GM18951 (cell line): ENCODE data around the gene ZNF346.

Experiments used
- POLR2A ChIP-seq: IDR thresholded peaks from 4 replicates; pipeline ENCODE4 v1.6.1; 2011; ENCODE audit warnings: mild to moderate bottlenecking; ENCODE audit not compliant: insufficient read length, insufficient read depth; ENCODE audit errors: extremely low read depth
- in situ Hi-C: fragments of 300-500 bp; cut with MboI; formaldehyde crosslinking; loops from one replicate; pipeline ENCODE4 v1.12.0; 2022; ENCODE audit warnings: low sequenced_read_pairs, mixed read lengths, inconsistent platforms; ENCODE audit not compliant: unreplicated experiment

ZNF346 gene

DNA sequence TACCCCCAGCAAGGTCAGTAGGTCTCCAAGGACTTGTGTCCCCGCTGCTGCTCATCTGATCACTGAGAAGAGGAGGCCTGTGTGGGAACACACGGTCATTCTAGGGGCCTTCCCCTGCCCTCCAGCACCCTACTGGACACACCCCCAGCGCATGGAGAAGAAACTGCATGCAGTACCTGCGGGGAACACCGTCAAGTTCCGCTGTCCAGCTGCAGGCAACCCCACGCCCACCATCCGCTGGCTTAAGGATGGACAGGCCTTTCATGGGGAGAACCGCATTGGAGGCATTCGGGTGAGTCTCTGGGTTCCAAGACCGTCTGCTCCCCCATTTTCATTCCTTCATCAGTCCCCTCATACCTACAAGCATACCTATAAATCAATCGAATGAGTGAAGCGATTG is 68.3 kb downstream of the ZNF346 start:
- in situ Hi-C loops, result no loop called here
- no peak for TF ChIP-seq POLR2A

- TF ChIP-seq POLR2A, result no peak
- in situ Hi-C loops, result no loop called here
Observed at GRCh38 chr5:177091232-177091631, 68.7 kb downstream of the ZNF346 start.

GRCh38 chr5:177092178-177093081 is 69.9 kb downstream of the ZNF346 start:
- TF ChIP-seq POLR2A, result no peak
- in situ Hi-C loops, result no loop called here

DNA sequence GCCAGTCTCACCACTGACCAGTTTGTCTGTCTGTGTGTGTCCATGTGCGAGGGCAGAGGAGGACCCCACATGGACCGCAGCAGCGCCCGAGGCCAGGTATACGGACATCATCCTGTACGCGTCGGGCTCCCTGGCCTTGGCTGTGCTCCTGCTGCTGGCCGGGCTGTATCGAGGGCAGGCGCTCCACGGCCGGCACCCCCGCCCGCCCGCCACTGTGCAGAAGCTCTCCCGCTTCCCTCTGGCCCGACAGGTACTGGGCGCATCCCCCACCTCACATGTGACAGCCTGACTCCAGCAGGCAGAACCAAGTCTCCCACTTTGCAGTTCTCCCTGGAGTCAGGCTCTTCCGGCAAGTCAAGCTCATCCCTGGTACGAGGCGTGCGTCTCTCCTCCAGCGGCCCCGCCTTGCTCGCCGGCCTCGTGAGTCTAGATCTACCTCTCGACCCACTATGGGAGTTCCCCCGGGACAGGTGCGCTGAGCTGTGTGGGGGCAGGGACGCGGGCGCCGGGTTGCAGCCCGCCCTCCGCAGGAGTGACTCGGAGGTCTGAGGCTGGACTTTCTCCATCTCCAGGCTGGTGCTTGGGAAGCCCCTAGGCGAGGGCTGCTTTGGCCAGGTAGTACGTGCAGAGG is 70.7 kb downstream of the ZNF346 start:
- in situ Hi-C loops, result no loop called here
- no peak for TF ChIP-seq POLR2A

GRCh38 chr5:177093803-177094202 is 71.3 kb downstream of the ZNF346 start:
- in situ Hi-C loops, result no loop called here
- no peak for TF ChIP-seq POLR2A

DNA sequence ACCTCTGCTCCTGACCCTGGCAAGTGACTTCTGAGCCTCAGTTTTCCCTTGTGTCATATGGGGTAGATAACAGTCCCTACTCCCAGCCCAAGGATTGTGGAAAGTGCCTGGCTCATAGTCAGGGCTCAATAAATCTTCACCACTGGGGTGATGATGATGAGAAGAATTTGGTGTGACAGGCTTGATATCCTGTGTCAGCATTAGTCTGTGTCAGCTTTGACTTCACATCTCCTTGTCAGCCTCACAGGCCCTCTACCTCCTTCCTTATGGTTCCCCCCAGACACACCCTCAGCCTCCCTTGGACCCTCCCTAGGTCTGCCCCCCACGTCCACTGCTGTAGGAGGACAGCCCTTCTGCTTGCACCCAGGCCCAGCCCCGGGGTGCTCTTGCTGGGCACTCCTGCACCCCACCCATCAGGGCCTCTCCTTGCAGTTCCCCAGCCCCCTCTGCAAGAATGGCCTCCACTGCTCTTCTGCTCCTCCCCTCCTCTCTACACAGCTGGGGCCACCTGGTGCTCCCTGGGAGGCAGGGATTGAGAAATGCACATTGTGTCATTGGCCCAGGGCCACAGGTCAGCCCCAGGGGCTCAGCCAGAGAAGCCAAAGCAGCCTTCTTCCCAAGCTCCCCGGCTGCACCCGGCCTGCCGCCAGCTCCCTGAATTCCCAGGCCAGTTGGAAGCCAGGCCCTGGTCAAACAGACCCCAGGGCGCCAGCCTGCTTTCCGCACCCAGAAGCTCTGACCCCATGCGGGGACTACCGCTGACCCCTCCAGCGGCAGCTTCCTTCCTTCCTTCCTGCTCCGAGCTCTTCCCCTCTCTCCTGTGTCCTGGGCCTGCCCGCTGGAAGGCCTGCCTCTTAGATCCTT is 72.0 kb downstream of the ZNF346 start:
- TF ChIP-seq POLR2A, result no peak
- in situ Hi-C loops, result no loop called here

DNA sequence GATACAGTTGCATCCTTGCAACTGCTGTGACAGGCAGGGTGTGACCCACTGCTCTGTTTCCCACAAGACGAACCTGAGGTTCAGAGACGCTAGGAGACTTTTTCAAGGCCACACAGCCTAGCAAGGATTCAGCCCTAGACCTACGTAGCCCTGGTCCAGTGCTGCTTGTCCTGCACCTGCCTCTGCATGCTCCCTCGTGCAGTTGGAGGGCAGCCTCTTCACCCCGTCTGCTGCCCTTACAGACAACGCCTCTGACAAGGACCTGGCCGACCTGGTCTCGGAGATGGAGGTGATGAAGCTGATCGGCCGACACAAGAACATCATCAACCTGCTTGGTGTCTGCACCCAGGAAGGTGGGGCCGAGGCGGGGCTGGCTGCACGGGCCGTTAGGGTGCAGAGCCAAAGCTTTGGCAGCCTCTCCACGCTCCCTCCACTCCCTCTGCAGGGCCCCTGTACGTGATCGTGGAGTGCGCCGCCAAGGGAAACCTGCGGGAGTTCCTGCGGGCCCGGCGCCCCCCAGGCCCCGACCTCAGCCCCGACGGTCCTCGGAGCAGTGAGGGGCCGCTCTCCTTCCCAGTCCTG is 72.7 kb downstream of the ZNF346 start:
- no peak for TF ChIP-seq POLR2A

DNA sequence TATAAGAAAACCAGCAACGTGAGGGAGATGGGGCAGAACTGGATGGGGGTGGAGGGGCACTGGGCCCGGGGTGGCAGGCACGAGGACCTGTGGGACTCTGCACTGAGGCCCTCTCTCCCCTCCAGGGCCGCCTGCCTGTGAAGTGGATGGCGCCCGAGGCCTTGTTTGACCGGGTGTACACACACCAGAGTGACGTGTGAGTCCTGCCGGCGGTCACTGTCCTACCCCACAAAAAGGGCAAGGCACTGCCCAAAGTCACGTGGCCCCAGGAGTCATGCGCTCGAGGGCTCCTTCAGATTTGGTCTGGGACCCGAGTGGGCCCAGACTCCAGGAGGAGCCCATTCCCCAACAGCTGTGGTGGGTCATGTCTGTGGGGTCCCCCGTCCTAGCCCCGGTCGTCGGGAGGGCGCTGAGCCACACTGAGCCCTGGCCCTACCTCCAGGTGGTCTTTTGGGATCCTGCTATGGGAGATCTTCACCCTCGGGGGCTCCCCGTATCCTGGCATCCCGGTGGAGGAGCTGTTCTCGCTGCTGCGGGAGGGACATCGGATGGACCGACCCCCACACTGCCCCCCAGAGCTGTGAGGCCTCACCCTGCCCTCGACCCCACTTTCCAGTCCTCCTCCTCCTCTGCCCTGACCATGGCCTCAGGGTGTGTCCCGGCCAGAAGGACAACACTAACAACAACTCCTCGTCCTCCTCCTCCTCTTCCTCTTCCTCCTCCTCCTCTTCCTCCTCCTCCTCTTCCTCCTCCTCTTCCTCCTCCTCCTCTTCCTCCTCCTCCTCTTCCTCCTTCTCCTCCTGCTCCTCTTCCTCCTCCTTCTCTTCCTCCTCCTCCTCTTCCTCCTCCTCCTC is 73.9 kb downstream of the ZNF346 start:
- in situ Hi-C loops, result no loop called here
- TF ChIP-seq POLR2A, result no peak

More for the DNA sequence above, 72.7 kb downstream of the ZNF346 start:
- in situ Hi-C loops, result no loop called here

GRCh38 chr5:177097016-177097985 is 74.8 kb downstream of the ZNF346 start:
- in situ Hi-C loops, result no loop called here
- no peak for TF ChIP-seq POLR2A

- in situ Hi-C loops, result no loop called here
- TF ChIP-seq POLR2A, result no peak
Observed at GRCh38 chr5:177098120-177098469, 75.6 kb downstream of the ZNF346 start.

DNA sequence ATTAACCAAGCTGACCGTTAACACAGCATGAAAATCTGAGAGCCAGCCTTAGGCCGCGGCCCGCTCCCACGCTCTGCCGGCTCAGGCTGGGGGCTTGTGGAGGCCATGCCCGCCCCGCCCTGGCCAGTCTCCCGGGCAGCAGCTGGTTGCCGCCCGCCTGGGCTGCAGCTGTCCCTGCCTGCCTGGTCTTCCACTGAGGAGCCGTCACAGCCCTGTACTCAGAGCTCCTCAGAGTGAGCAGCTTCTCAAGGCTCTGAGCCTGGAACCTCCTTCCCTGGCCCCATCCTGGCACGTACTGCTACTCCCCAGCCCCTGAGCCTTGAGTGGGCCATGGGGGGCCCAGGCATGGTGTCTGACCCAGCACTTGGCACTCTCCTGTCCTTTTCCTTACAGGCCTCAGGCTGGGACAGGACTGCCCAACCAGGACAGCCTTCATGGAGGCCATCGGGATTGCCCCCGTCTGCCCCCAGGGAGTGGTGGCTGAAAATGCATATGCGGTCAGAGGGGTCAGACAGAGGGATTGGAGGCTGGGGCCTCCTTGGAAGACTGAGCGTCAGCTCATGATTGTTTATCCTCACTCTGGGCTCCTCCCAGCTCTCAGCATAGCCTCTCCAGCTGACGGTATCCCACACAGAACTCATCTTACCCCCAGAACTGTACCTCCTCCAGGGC is 76.1 kb downstream of the ZNF346 start:
- in situ Hi-C loops, result no loop called here
- TF ChIP-seq POLR2A, result no peak
